T-helper 2 cell treated with Interferon-gamma antibody and Interleukin-4, amounts not matched to agents 5 μg/mL and 100 μg/mL, for 36 hours (primary cell): ENCODE results near the gene ZBTB16.

Source experiments
- DNase-seq: peaks from one replicate; pipeline ENCODE4 v3.0.0; 2021; ENCODE audit warnings: low spot score
- H3K27ac Mint-ChIP-seq: one replicate; pipeline ENCODE4 v1.8.0; 2021; ENCODE audit warnings: mild to moderate bottlenecking, mixed read lengths
- H3K27me3 Mint-ChIP-seq: one replicate; pipeline ENCODE4 v1.8.0; 2021; ENCODE audit warnings: low read depth, mixed read lengths
- H3K36me3 Mint-ChIP-seq: one replicate; pipeline ENCODE4 v1.8.0; 2021; ENCODE audit warnings: low read depth, mixed read lengths
- H3K4me1 Mint-ChIP-seq: one replicate; pipeline ENCODE4 v1.8.0; 2021; ENCODE audit warnings: low read depth, mixed read lengths
- H3K4me3 Mint-ChIP-seq: one replicate; pipeline ENCODE4 v1.8.0; 2022; ENCODE audit warnings: mild to moderate bottlenecking, moderate library complexity, mixed read lengths
- H3K9me3 Mint-ChIP-seq: one replicate; pipeline ENCODE4 v1.8.0; 2021; ENCODE audit warnings: mixed read lengths

ZBTB16 gene

GRCh38 chr11:114063829-114064201 lies 4.3 kb downstream of the ZBTB16 start:
- no peak for DNase-seq
- Mint-ChIP-seq H3K27ac (no peak overlapping the region), H3K4me1 (peaks cover 9% of the 10 kb centered on the region), H3K36me3 (peaks cover 17% of the 10 kb centered on the region), H3K27me3 (peaks cover 42% of the 10 kb centered on the region), H3K4me3 (no peak overlapping the region), H3K9me3 (no peaks in the 10 kb centered on the region)

DNA sequence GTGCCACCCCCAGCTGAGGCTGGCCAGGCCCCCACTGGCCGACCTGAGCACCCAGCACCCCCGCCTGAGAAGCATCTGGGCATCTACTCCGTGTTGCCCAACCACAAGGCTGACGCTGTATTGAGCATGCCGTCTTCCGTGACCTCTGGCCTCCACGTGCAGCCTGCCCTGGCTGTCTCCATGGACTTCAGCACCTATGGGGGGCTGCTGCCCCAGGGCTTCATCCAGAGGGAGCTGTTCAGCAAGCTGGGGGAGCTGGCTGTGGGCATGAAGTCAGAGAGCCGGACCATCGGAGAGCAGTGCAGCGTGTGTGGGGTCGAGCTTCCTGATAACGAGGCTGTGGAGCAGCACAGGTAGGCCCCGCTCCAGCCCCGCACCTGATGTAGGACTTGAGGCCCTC lies 4.7 kb downstream of the ZBTB16 start:
- H3K4me1 Mint-ChIP-seq = peaks cover 7% of the 10 kb centered on the region
- H3K27me3 Mint-ChIP-seq = peaks cover 42% of the 10 kb centered on the region
- no peaks in the 10 kb centered on the region for H3K9me3 Mint-ChIP-seq
- H3K36me3 Mint-ChIP-seq = peaks cover 17% of the 10 kb centered on the region
- no peak for DNase-seq
- no peak overlapping the region for H3K27ac Mint-ChIP-seq
- no peak overlapping the region for H3K4me3 Mint-ChIP-seq

DNA sequence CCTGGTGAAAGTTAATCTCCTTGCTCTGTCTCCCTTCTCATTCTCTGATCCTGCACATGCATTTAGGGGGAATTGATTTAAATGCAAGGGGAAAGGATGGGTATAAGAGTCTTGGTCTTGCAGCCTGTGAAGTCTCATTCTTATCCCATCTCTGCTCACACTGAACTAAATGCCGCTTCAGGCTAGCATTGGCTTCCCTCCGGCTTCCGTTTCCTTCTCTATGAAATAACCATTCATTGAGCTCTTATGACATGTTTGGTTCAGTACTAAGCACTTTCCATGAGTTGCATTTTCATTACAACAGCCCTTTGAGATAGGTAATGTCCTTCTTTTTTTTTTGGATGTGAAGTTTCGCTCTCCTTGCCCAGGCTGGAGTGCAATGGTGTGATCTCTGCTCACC lies 5.6 kb downstream of the ZBTB16 start:
- no peak overlapping the region for H3K4me3 Mint-ChIP-seq
- H3K27ac Mint-ChIP-seq = no peak overlapping the region
- H3K36me3 Mint-ChIP-seq = peaks cover 16% of the 10 kb centered on the region
- H3K27me3 Mint-ChIP-seq = peaks cover 38% of the 10 kb centered on the region
- DNase-seq = no peak
- H3K9me3 Mint-ChIP-seq = no peaks in the 10 kb centered on the region
- peaks cover 7% of the 10 kb centered on the region for H3K4me1 Mint-ChIP-seq

DNA sequence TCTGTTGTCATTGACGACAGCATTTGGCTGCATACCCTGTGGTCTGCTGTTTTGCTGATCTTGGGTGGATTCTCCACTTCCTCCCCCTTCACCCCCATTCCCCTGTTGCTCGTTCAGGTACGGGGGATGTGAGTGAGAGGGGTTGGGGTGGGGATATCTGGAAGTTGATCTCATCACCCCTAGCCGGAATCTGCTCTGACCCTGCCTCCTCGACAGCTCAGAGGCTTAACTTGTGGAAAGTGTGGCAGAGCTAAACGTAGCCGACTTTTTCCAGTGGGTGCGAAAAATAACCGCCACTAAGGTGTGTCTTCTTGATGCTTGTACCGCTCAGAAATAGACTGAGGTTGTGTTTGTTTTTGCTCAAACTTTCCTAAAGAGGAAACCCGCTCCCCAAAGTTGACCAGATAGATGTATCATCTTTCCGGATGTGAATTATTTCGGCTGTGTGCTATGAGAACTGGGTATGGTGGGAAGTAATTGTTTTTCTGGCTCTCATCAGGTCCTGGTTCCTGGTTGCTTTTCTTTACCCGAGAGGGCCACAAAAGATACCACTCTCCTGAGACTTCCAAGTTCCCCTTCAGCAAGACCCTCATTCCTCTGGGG lies 6.6 kb downstream of the ZBTB16 start:
- H3K27me3 Mint-ChIP-seq = peaks cover 42% of the 10 kb centered on the region
- H3K36me3 Mint-ChIP-seq = peaks cover 15% of the 10 kb centered on the region
- no peaks in the 10 kb centered on the region for H3K9me3 Mint-ChIP-seq
- H3K4me1 Mint-ChIP-seq = peaks cover 7% of the 10 kb centered on the region
- DNase-seq = no peak
- H3K4me3 Mint-ChIP-seq = no peak overlapping the region
- H3K27ac Mint-ChIP-seq = peak overlapping the region; percentile 31

- H3K4me3 Mint-ChIP-seq = no peak overlapping the region
- no peak for DNase-seq
- H3K4me1 Mint-ChIP-seq = peaks cover 9% of the 10 kb centered on the region
- no peaks in the 10 kb centered on the region for H3K9me3 Mint-ChIP-seq
- no peak overlapping the region for H3K27ac Mint-ChIP-seq
- H3K36me3 Mint-ChIP-seq = peaks cover 13% of the 10 kb centered on the region
- peaks cover 25% of the 10 kb centered on the region for H3K27me3 Mint-ChIP-seq
Measured at GRCh38 chr11:114068327-114068726, 8.8 kb downstream of the ZBTB16 start.

DNA sequence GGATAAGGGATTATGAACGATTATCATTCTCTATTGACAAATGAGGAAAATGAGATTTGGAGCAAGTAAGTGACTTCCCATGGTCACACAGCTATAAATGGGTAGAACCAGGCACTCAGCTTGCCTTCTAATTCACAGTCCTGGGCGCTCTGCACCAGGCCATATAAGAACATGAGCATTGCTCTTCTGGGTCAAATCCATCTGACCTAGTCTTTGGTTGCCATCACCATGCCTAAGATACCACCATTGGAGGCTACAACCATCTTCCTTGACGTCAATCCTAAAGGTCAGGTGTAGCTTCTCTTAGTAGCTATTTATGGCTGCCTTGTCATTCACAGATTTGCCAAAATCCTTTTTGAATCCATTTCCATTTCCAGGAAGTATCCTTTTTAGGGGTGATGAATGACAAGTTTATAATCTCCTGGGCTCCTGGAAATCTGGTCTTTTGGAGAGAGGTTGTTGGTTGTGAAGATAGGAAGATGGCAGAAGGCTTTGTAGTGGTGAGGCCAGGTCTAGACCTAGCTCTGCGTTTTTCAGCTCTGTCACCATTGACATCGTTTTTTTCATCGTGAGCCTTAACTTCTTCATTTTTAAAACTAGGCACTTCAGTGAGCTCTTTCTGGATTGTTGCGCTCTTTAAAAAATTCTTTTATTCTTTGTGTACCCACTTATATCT lies 11.1 kb downstream of the ZBTB16 start:
- Mint-ChIP-seq H3K27ac (no peak overlapping the region), H3K27me3 (peaks cover 20% of the 10 kb centered on the region), H3K4me3 (no peak overlapping the region), H3K36me3 (peaks cover 14% of the 10 kb centered on the region), H3K9me3 (no peaks in the 10 kb centered on the region), H3K4me1 (peaks cover 25% of the 10 kb centered on the region)
- no peak for DNase-seq

- H3K27ac Mint-ChIP-seq = peak overlapping the region; percentile 56
- H3K4me1 Mint-ChIP-seq = peaks cover 47% of the 10 kb centered on the region
- peaks cover 12% of the 10 kb centered on the region for H3K36me3 Mint-ChIP-seq
Measured at GRCh38 chr11:114073007-114073827, 13.7 kb downstream of the ZBTB16 start.

DNA sequence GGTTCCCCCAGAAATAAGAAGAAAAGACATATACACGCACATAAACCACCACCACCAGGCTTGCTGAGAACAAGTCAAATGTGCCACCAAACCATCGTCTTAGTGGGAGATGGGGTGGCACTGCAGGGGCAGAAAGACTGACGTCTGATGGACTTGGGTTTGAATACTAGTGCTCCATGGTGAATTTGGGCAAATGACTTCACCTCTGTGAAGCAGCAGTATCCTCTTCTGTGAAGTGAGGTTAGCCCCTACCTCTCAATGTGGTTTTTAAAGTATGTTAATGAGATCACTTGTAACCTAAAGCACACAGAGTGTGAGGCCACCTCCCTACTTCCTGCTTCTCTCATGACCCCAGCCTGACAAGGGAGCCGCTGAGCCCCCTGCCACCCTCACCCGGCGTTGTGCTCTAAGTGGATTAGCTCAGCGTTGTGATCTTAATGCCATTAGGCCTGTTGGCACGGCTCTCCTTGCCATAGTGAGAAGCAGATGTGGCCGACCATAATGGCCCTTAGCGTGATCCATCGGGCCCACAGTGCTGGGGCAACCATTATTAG lies 14.4 kb downstream of the ZBTB16 start:
- no peak for DNase-seq
- H3K4me3 Mint-ChIP-seq = peak overlapping the region; percentile 16
- H3K4me1 Mint-ChIP-seq = peaks cover 54% of the 10 kb centered on the region
- H3K9me3 Mint-ChIP-seq = no peaks in the 10 kb centered on the region
- peaks cover 13% of the 10 kb centered on the region for H3K36me3 Mint-ChIP-seq
- H3K27ac Mint-ChIP-seq = peak overlapping the region; percentile 53
- peaks cover 35% of the 10 kb centered on the region for H3K27me3 Mint-ChIP-seq

More at GRCh38 chr11:114073007-114073827, 13.7 kb downstream of the ZBTB16 start:
- DNase-seq = no peak
- H3K27me3 Mint-ChIP-seq = peaks cover 32% of the 10 kb centered on the region
- no peaks in the 10 kb centered on the region for H3K9me3 Mint-ChIP-seq
- H3K4me3 Mint-ChIP-seq = peak overlapping the region; percentile 16

DNA sequence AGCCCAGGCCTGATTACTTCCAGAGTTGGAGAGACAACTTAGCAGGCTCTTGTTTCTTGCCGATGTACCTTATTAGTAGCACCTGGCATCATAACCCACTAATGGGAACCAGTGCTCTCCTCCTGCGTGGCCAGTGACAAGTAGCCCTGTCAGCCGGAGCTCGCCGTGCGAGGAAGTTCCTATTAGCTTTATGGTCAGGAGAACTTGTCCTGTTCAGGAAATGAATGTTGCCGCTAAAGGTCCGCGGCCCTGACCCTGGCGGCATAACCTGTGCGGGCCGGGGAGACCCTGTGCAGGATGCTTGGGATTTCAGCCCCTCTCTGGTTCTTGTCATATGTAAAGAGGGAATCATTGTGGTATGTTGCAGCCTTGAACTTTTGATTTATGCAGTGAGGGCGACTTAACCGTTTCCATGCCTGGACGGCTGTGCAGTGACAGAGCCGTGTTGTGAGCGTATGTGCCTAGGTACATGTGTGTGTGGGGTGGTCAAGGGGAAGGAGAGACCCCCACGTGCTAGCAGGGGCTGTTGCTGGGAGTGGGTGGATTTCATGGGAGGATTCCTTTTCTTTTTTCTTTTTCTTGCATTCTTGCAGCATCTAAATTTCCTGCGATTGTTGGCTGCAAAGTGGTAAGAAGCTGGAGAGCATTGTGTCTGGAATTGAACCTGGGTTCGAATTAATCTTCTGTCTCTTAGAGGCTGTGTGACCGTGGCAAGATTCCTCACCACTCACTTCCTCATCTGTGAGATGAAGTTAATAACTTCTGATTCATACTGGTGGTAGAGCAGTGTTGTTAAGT lies 15.2 kb downstream of the ZBTB16 start:
- DNase-seq = no peak
- Mint-ChIP-seq H3K4me3 (no peak overlapping the region), H3K27ac (peak overlapping the region; percentile 64), H3K9me3 (no peaks in the 10 kb centered on the region), H3K36me3 (peaks cover 13% of the 10 kb centered on the region), H3K4me1 (peaks cover 62% of the 10 kb centered on the region), H3K27me3 (peaks cover 38% of the 10 kb centered on the region)

GRCh38 chr11:114075344-114075610 lies 15.8 kb downstream of the ZBTB16 start:
- Mint-ChIP-seq H3K36me3 (peaks cover 13% of the 10 kb centered on the region), H3K27me3 (peaks cover 38% of the 10 kb centered on the region), H3K4me1 (peaks cover 68% of the 10 kb centered on the region), H3K9me3 (no peaks in the 10 kb centered on the region), H3K4me3 (no peak overlapping the region), H3K27ac (no peak overlapping the region)
- no peak for DNase-seq

GRCh38 chr11:114075891-114076441 lies 16.5 kb downstream of the ZBTB16 start:
- H3K9me3 Mint-ChIP-seq = no peaks in the 10 kb centered on the region
- peak overlapping the region; percentile 3 for H3K27ac Mint-ChIP-seq
- H3K4me1 Mint-ChIP-seq = peaks cover 74% of the 10 kb centered on the region
- no peak for DNase-seq
- peaks cover 13% of the 10 kb centered on the region for H3K36me3 Mint-ChIP-seq
- peaks cover 32% of the 10 kb centered on the region for H3K27me3 Mint-ChIP-seq
- H3K4me3 Mint-ChIP-seq = peak overlapping the region; percentile 4

DNA sequence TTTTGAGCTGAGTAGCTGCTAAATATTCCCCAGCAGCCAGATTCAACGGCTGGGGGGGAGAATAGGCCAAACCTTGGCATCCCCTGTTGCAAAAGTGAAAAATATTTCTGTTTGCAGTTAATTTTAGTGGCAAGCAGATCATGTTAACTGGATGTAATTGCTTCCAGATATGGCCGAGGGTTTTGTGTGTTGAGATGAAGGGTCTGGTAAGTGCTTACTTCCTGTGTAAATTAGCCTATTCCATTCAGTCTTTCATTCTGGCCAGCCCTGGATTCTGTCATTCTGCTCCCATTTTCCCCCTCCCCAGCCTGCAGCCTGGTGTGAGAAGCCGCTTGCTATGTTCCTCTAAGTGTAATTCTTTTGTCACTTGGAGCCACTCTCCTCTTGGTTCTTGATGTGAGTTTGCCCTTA lies 17.4 kb downstream of the ZBTB16 start:
- Mint-ChIP-seq H3K4me1 (peaks cover 80% of the 10 kb centered on the region), H3K36me3 (peaks cover 16% of the 10 kb centered on the region), H3K9me3 (no peaks in the 10 kb centered on the region), H3K4me3 (peak overlapping the region; percentile 75), H3K27me3 (peaks cover 36% of the 10 kb centered on the region), H3K27ac (peak overlapping the region; percentile 69)
- no peak for DNase-seq

DNA sequence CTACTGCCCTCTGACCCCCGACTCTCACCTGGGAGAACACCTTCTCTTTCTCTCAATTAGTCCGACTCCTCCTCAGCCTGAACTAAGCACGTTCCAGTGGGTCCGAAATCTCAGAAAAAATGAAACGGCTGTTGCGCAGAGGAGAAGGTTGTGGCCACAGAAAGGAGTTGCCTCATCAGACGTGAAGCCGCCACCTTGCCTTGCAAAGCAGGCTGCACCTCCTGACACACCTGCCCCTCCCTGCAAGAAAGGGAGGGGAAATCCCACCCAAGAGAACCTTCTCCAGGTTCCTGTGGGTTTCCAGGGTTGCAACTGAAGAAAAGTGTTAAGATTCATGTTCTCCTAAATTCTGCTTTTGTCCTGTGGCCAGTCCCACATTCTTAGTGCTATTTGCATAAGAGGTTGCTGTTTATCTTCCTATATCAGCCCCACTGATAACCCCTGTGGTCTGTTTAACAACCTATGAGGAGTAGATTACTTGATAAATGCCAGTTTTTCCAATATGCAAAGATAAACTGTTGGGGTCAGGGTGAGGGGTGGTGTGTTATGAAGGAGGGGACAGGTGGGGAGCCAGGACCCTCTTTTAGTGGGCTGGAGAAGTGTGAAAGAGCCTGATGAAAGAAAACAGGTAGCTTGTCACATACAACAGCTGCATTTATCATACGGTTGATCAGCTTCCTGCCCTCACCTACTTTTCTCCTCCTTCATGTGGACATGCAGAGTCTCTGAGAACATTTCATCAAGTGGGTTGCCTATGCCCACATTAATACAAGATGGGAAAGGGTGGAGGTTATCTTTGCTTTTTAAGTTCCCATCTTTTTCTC lies 18.2 kb downstream of the ZBTB16 start:
- no peaks in the 10 kb centered on the region for H3K9me3 Mint-ChIP-seq
- no peak for DNase-seq
- peak overlapping the region; percentile 64 for H3K27ac Mint-ChIP-seq
- peaks cover 16% of the 10 kb centered on the region for H3K36me3 Mint-ChIP-seq
- peak overlapping the region; percentile 75 for H3K4me3 Mint-ChIP-seq
- peaks cover 76% of the 10 kb centered on the region for H3K4me1 Mint-ChIP-seq
- peaks cover 36% of the 10 kb centered on the region for H3K27me3 Mint-ChIP-seq
